ENCODE measurements around the gene DCK.

The DCK gene

DNA sequence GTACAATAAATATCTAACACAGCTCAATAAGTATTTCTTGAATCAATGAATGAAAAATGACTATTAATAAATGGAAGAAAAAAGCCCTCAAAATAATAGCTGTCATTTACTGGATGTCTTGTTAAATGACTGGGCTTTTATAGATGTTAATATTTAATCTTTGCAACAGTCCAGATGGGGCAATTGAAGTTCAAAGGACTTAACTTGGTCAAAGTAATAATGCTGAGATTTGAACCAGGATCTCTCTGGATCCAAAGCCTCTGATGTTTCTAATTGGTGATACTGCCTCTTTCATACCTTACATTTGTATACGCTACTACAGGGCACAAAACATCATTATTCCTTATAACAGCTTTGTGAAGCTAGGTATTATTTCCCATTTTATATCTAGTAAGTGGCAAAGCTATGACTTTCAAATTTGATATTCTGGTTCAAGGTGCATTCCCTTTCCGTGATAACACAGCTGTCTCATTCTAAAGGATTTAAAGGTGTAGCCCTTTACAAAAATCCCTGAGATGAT, 72.6 kb downstream of the DCK start:
- DNase-seq, result no peak

DNA sequence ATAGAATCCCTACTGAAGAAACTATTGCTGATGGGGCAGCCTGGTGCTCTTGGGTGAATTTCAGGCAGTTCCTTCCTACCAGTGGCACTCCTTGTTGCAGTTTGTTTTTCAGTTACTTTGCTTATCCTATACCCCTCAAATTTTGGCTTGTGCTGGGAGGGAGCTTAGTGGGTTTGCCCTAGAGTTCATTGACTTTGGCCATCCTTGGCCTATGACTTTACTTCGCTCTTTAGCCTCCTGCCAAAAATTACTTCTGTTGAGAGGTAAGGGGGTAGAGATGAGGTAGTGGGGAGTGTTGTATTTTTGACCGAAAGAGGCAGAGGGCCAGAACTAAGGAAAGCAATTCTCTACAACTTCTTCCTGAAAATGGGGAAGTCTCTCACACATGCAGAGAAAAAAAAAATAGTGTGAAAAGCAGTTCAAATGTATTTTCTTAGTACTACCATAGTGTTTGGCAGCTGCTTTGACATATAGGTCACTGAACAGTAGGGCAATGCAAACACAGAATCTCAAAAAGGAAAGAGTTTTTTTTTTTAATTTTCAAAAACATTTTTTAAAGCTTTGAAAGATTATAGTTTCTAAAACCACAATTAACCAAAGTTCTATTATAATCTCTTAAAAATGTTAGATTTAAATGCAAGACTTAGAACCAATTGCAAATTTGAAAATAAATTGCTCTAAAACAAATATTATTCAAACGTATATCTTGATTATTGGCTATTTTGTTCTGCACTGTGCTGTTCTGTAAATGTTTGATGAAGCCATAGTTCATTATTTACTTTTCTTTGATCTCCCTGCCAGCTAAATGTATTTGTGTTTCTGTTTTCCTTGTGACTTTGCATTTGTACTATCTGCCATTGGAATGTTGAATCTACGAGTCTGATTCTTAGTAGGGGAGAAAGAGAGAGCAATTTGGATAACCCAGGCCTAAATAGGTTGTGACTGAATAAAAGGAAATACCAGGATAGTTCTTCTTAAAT, 73.6 kb downstream of the DCK start:
- DNase-seq, result no peak

- no peak for DNase-seq
These were observed 75.6 kb downstream of the DCK start for GRCh38 chr4:71069063-71069462.

DNA sequence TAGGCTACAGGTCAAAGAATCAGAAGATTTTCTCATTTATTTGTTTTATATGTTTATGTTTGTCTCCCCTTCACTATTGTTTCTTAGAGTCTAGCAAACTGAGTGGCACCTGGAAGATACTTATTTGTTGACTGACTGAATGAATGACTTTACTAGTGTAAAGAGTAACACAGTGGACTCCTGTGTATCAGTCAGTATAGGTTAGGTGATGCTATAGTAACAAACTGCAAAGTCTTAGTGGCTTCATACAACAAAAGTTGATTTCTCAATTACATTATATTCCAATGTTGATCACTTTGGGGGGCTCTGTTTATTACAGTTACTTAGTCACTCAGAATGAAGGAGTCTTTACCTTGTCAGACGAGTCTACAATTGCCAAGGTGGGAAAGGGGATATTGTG, 76.6 kb downstream of the DCK start:
- no peak for DNase-seq

DNA sequence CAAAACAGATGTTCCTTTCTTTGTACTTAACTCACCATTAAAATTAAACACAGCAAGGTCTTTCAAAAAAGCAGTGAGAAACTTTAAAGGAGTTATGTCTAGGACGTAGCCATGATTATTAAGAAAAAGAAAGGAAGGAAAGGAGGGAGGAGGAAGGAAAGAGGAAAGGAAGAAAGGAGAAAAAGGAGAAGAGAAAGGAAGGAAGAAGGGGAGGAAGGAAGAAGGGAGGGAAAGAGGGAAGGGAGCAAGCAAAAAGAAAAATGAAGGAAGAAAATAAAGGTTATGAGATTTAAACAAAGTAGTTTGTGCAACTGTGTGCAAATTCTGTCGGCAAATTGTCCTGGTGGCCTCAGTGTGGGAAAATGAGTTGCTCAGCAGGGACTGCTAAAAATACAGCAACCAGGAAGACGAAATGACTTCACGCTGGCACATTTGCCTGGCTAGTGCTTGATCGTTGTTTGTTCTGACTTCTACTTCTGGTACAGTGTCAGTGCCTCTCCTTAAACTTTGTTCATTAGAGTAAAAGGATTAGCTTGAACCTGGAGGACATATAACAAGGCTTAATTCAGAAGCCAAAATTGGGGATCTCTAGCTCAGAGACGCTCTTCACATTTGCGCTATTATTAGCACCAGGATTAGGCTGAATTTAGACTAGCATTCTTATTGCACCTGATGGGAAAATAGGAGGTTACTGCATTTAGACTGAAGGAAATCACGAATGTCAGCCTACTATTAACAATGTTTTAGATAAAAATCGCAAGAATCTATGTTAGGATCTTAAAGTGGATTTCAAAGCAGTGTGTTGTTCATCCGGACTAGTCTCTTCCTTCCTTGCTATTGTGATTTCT, 81.2 kb downstream of the DCK start:
- no peak for DNase-seq

Measured in inflammatory macrophage treated with lipopolysaccharide for 4 hours (primary cell).